GM12891 (cell line): ENCODE data around the gene TASP1.

ENCODE experiments used
- DNase-seq: peaks from one replicate; pipeline ENCODE4 v3.0.0; 2011; ENCODE audit warnings: low spot score; ENCODE audit not compliant: insufficient read length
- FAIRE-seq: peaks from 2 replicates; lab custom pipeline; 2011; peaks lifted over from hg19 to GRCh38; lab: Jason Lieb, UNC
- PAX5 ChIP-seq: IDR thresholded peaks from 2 replicates; pipeline ENCODE4 v1.6.1; 2011; ENCODE audit warnings: low read length, moderate library complexity, mild to moderate bottlenecking; ENCODE audit not compliant: insufficient read depth, severe bottlenecking
- POLR2A ChIP-seq: IDR thresholded peaks from 2 replicates; pipeline ENCODE4 v1.6.1; 2011; ENCODE audit warnings: low read depth, low read length, control low read depth
- POLR2AphosphoS5 ChIP-seq: IDR thresholded peaks from 2 replicates; pipeline ENCODE4 v1.6.1; 2011; ENCODE audit warnings: low read depth, low read length, control low read depth
- POU2F2 ChIP-seq: IDR thresholded peaks from 2 replicates; pipeline ENCODE4 v1.6.1; 2011; ENCODE audit warnings: low read depth, mild to moderate bottlenecking, control low read depth, low read length, moderate library complexity
- SPI1 ChIP-seq: IDR thresholded peaks from 2 replicates; pipeline ENCODE4 v1.6.1; 2011; ENCODE audit warnings: low read depth, low read length, control low read depth
- TAF1 ChIP-seq: IDR thresholded peaks from 2 replicates; pipeline ENCODE4 v1.6.1; 2011; ENCODE audit warnings: low read depth, low read length, control low read depth

The TASP1 gene

GRCh38 chr20:13478366-13478765, 160.4 kb downstream of the TASP1 start:
- DNase-seq (no peak), FAIRE-seq (no peak)
- TF ChIP-seq POLR2AphosphoS5, result no peak
- TF ChIP-seq POU2F2, result no peak
- no peak for TF ChIP-seq SPI1
- no peak for TF ChIP-seq POLR2A
- no peak for TF ChIP-seq PAX5
- no peak for TF ChIP-seq TAF1

DNA sequence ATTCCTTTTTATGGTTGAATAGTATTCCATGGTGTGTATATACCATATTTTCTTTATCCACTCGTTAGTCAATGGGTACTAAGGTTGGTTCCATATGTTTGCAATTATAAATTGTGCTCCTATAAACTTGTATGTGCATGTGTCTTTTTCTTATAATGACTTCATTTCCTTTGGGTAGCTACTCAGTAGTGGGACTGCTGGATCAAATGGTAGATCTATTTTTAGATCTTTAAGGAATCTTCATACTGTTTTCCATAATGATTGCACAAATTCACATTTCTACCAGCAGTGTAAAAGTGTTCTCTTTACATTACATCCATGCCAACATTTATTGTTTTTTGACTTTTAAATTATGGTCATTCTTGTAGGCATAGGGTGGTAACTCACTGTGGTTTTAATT, 164.3 kb downstream of the TASP1 start:
- FAIRE-seq (peak; percentile 28), DNase-seq (no peak)
- TF ChIP-seq PAX5 (no peak), POLR2A (no peak), POU2F2 (no peak), SPI1 (no peak), POLR2AphosphoS5 (no peak), TAF1 (no peak)

DNA sequence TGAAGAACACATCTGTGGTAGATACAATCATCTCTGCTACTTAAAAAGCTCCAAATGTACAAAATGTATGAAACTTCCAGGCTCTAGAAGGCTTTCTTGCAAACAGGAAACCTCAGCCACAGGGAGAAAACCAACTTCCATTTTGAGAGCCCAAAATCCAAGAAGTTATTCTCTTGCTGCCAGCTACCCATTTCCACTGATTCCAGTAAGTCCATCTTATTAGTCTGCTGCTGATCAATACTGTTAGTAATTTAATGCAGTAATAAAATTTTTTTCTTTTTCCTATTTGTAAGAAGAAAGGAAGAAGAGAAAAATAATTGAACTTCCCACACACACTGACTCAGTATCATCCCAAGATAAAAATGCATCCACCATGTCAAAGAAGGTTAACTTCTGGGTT, 169.5 kb downstream of the TASP1 start:
- no peak for TF ChIP-seq TAF1
- TF ChIP-seq SPI1, result no peak
- no peak for TF ChIP-seq PAX5
- no peak for TF ChIP-seq POU2F2
- no peak for TF ChIP-seq POLR2A
- no peak for TF ChIP-seq POLR2AphosphoS5
- DNase-seq (no peak), FAIRE-seq (no peak)

DNA sequence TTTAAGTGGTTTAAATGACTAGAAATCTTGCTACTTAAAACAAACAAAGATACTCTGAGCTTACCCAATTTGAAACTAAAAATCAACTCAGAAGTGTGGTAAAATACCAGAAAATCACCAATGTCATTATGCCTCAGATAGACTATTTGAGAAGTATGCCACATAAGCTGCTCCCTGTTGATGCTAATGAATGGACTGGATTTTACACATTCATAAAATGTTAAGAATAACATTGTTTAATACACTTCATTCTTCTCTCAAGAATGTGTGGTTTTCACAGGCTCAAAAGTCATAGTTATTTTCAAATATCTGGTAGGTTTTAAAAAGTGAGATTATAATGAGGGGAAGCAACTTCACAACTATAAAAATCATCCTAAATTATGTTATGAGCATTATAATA, 170.6 kb downstream of the TASP1 start:
- no peak for FAIRE-seq
- TF ChIP-seq PAX5 (no peak), SPI1 (no peak), POLR2AphosphoS5 (no peak), TAF1 (no peak), POLR2A (no peak), POU2F2 (no peak)
- no peak for DNase-seq

DNA sequence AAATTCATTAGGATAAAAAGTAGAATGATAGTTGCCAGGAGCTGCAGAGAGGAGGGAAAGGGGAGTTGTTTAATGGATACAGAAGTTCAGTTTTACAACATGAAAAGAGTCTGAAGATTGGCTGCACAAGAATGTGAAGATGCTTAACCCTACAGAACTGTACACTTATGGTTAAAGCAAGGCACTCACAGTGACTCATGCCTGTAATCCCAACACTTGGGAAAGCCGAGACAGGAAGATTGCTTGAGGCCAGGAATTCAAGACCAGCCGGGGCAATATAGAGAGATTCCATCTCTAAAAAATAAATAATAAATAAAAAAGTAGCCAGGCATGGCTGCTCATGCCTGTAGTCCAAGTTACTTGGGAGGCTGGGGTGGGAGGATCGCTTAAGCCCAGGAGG, 174.0 kb downstream of the TASP1 start:
- FAIRE-seq, result no peak
- TF ChIP-seq SPI1 (no peak), TAF1 (no peak), POU2F2 (no peak), POLR2AphosphoS5 (no peak), POLR2A (no peak), PAX5 (no peak)
- no peak for DNase-seq

DNA sequence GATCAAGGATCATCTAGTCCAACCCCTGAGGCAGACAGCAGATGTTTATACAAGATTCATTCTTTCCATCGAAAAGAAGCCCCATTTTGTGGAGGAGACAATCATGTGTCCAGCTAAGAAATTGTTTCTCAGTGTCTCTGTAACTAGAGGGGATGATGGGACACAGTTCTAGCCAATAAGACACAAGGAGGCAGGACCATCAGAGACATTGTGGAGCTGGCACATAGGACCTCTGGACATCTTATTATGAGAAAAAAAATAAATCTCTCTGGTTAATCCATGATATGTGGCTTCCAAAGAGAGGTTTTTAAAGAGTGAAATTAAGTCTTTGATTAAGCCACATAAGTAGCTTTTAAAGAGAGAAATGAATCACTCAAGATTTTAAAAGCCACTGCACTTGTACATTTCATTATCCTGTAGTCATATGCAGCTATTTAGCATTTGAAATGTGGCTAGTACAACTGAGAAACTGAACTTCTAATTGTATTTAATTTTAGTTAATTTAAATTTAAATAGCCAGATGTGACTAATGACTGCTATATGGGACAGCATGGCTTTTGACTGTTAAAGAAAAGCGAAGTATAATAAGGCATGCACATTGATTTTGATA, 176.8 kb downstream of the TASP1 start:
- TF ChIP-seq PAX5 (no peak), SPI1 (no peak), POU2F2 (no peak)
- FAIRE-seq (no peak), DNase-seq (no peak)

- no peak for TF ChIP-seq POLR2A
- TF ChIP-seq PAX5, result no peak
- no peak for TF ChIP-seq TAF1
- no peak for TF ChIP-seq POU2F2
- TF ChIP-seq SPI1, result no peak
- TF ChIP-seq POLR2AphosphoS5, result no peak
These were observed 179.8 kb downstream of the TASP1 start for GRCh38 chr20:13458860-13459451.

DNA sequence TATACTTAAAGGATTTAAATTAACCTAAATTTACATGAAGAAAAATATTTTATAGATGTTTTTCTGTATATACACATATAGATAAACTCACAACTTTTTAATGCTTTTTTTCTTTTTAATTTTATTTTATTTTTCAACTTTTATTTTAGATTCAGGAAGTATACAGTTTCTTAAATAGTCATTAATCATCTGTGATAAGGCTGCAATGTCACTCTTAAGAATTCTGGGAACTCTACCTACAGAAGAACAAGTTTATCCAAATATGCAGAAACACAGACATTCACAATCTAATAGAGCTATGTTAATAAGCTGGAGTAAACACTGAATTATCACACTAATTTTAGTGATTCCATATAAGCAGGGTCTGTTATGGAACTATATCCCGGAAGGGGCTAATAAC, 181.2 kb downstream of the TASP1 start:
- FAIRE-seq, result no peak
- no peak for TF ChIP-seq POLR2A
- TF ChIP-seq POU2F2, result no peak
- no peak for TF ChIP-seq TAF1
- TF ChIP-seq SPI1, result no peak
- TF ChIP-seq POLR2AphosphoS5, result no peak
- TF ChIP-seq PAX5, result no peak
- no peak for DNase-seq

More at GRCh38 chr20:13458860-13459451, 179.8 kb downstream of the TASP1 start:
- DNase-seq (peak; percentile 1), FAIRE-seq (peak; percentile 94)

GRCh38 chr20:13455713-13456112, 183.0 kb downstream of the TASP1 start:
- DNase-seq, result no peak
- FAIRE-seq, result no peak
- TF ChIP-seq POLR2AphosphoS5 (no peak), TAF1 (no peak), POLR2A (no peak), PAX5 (no peak), POU2F2 (no peak), SPI1 (no peak)

- DNase-seq, result no peak
- FAIRE-seq, result no peak
- TF ChIP-seq PAX5 (no peak), POLR2AphosphoS5 (no peak), SPI1 (no peak), POLR2A (no peak), TAF1 (no peak), POU2F2 (no peak)
These were observed 185.4 kb downstream of the TASP1 start for GRCh38 chr20:13453367-13453766.
